ENCODE results near the gene INSIG1. TPM values are rescaled to one million over a fixed set of nuclear protein-coding genes. Genes with fewer than 3 reads are reported as not detected.

The INSIG1 gene
- total RNA-seq, 1 experiment from 2014 or later = 92.6 TPM

- H3K27ac ChIP-seq (ENCODE audit: low read length) = no peak overlapping the region
- TF ChIP-seq POLR2AphosphoS5 (IDR thresholded peaks at IDR 0.05; ENCODE audit: low read depth, low read length) (no peak), REST (IDR thresholded peaks at IDR 0.05; ENCODE audit: insufficient read depth in 1 of 2, low read depth in 2 of 2, low read length in 1 of 2) (no peak), TCF7L2 (IDR thresholded peaks at IDR 0.05; ENCODE audit: low read depth, low read length) (no peak), SIN3A (IDR thresholded peaks at IDR 0.05; ENCODE audit: borderline replicate concordance, insufficient read depth, low read depth, low read length) (no peak), CTCF (IDR thresholded peaks at IDR 0.05) (no peak)
- ATAC-seq = no peak
- POLR2A ChIA-PET = no interaction called here
- H3K27me3 ChIP-seq (ENCODE audit: control insufficient read depth, insufficient read depth, low read length) = no peaks in the 10 kb centered on the region
- H3K36me3 ChIP-seq (ENCODE audit: control insufficient read depth, insufficient read depth, low read length) = no peaks in the 10 kb centered on the region
- H3K4me1 ChIP-seq (ENCODE audit: control insufficient read depth, insufficient read depth, low read length) = no peaks in the 10 kb centered on the region
- in situ Hi-C loops (cut with HindIII; ENCODE audit: low pct_unique_long_range_greater_than_20kb, low sequenced_read_pairs) = no loop called here
- CTCF ChIA-PET = no interaction called here
- H3K4me3 ChIP-seq (ENCODE audit: low read depth in 2 of 2, low read length in 2 of 2) = no peak overlapping the region
- intact Hi-C loops (cut with micrococcal nuclease; ENCODE audit: unreplicated experiment) = no loop called here
- no TSS peak for BruUV-seq (replicated peaks)
- no peak for DNase-seq (ENCODE audit: low read depth, low spot score)
- H3K9me3 ChIP-seq (ENCODE audit: control insufficient read depth, insufficient read depth, low read depth, low read length) = no peaks in the 10 kb centered on the region
Measured at GRCh38 chr7:155259866-155260497, 37.7 kb upstream of the INSIG1 start.

GRCh38 chr7:155260498-155260872 lies 37.2 kb upstream of the INSIG1 start:
- no peak for ATAC-seq
- TF ChIP-seq SIN3A (IDR thresholded peaks at IDR 0.05; ENCODE audit: borderline replicate concordance, insufficient read depth, low read depth, low read length) = no peak
- no peak for TF ChIP-seq POLR2AphosphoS5 (IDR thresholded peaks at IDR 0.05; ENCODE audit: low read depth, low read length)
- TF ChIP-seq CTCF (IDR thresholded peaks at IDR 0.05) = no peak
- no peak for TF ChIP-seq TCF7L2 (IDR thresholded peaks at IDR 0.05; ENCODE audit: low read depth, low read length)
- no peak for TF ChIP-seq REST (IDR thresholded peaks at IDR 0.05; ENCODE audit: insufficient read depth in 1 of 2, low read depth in 2 of 2, low read length in 1 of 2)
- Histone ChIP-seq H3K4me3 (ENCODE audit: low read depth in 2 of 2, low read length in 2 of 2) (no peak overlapping the region), H3K9me3 (ENCODE audit: control insufficient read depth, insufficient read depth, low read depth, low read length) (no peaks in the 10 kb centered on the region), H3K27me3 (ENCODE audit: control insufficient read depth, insufficient read depth, low read length) (no peaks in the 10 kb centered on the region), H3K4me1 (ENCODE audit: control insufficient read depth, insufficient read depth, low read length) (no peaks in the 10 kb centered on the region), H3K36me3 (ENCODE audit: control insufficient read depth, insufficient read depth, low read length) (no peaks in the 10 kb centered on the region), H3K27ac (ENCODE audit: low read length) (no peak overlapping the region)
- in situ Hi-C loops (cut with HindIII; ENCODE audit: low pct_unique_long_range_greater_than_20kb, low sequenced_read_pairs) = no loop called here
- no peak for DNase-seq (ENCODE audit: low read depth, low spot score)
- ChIA-PET CTCF (no interaction called here), POLR2A (no interaction called here)
- intact Hi-C loops (cut with micrococcal nuclease; ENCODE audit: unreplicated experiment) = no loop called here
- BruUV-seq (replicated peaks) = no TSS peak
